Stimulated activated naive CD4-positive, alpha-beta T cell (primary cell): ENCODE results near the gene PLXNA4.

ENCODE experiments used
- DNase-seq, 6 experiments: peaks; one replicate each; lab custom pipeline; 2025; lab: John Stamatoyannopoulos, UW

Gene PLXNA4

GRCh38 chr7:132243051-132243450 lies 333.2 kb downstream of the PLXNA4 start:
- no peak for DNase-seq

GRCh38 chr7:132242192-132242812 lies 334.0 kb downstream of the PLXNA4 start:
- DNase-seq: no peak

- no peak for DNase-seq
Measured at GRCh38 chr7:132240821-132241422, 335.3 kb downstream of the PLXNA4 start.

GRCh38 chr7:132240262-132240661 lies 336.0 kb downstream of the PLXNA4 start:
- DNase-seq: no peak

GRCh38 chr7:132239422-132239994 lies 336.8 kb downstream of the PLXNA4 start:
- no peak for DNase-seq

GRCh38 chr7:132234711-132235110 lies 341.6 kb downstream of the PLXNA4 start:
- DNase-seq: no peak

- no peak for DNase-seq
Measured at GRCh38 chr7:132232406-132232805, 343.9 kb downstream of the PLXNA4 start.

- DNase-seq: no peak
Measured at GRCh38 chr7:132230462-132230861, 345.8 kb downstream of the PLXNA4 start.

GRCh38 chr7:132228240-132228639 lies 348.0 kb downstream of the PLXNA4 start:
- no peak for DNase-seq

- no peak for DNase-seq
Measured at GRCh38 chr7:132226957-132227290, 349.3 kb downstream of the PLXNA4 start.

- no peak for DNase-seq
Measured at GRCh38 chr7:132226046-132226956, 350.0 kb downstream of the PLXNA4 start.

GRCh38 chr7:132225216-132226030 lies 350.8 kb downstream of the PLXNA4 start:
- no peak for DNase-seq

- no peak for DNase-seq
Measured at GRCh38 chr7:132221356-132221755, 354.9 kb downstream of the PLXNA4 start.

GRCh38 chr7:132220060-132220459 lies 356.2 kb downstream of the PLXNA4 start:
- no peak for DNase-seq

GRCh38 chr7:132218876-132219275 lies 357.4 kb downstream of the PLXNA4 start:
- no peak for DNase-seq

GRCh38 chr7:132216847-132217525 lies 359.3 kb downstream of the PLXNA4 start:
- no peak for DNase-seq

- DNase-seq: no peak
Measured at GRCh38 chr7:132214452-132214851, 361.8 kb downstream of the PLXNA4 start.

- no peak for DNase-seq
Measured at GRCh38 chr7:132213583-132213982, 362.7 kb downstream of the PLXNA4 start.

- DNase-seq: no peak
Measured at GRCh38 chr7:132211971-132212370, 364.3 kb downstream of the PLXNA4 start.

GRCh38 chr7:132210821-132211220 lies 365.4 kb downstream of the PLXNA4 start:
- no peak for DNase-seq

GRCh38 chr7:132207782-132208181 lies 368.5 kb downstream of the PLXNA4 start:
- no peak for DNase-seq
